GM21381 (cell line): ENCODE results near the gene HELQ.
A peak's percentile ranks its signal among the peaks of the same experiment; 100 is the strongest.
"Not testable (repeated sequence)": the region's sequence is repeated elsewhere in the genome, so short reads cannot be mapped to it uniquely, and the experiment has no call there.

ENCODE experiments used
- ATAC-seq: cut with Tn5 transposase; IDR thresholded peaks from one replicate; pipeline ENCODE4 v1.9.1; 2021; ENCODE audit warnings: mild to moderate bottlenecking, moderate library complexity; ENCODE audit not compliant: unreplicated experiment

The HELQ gene, protein sequence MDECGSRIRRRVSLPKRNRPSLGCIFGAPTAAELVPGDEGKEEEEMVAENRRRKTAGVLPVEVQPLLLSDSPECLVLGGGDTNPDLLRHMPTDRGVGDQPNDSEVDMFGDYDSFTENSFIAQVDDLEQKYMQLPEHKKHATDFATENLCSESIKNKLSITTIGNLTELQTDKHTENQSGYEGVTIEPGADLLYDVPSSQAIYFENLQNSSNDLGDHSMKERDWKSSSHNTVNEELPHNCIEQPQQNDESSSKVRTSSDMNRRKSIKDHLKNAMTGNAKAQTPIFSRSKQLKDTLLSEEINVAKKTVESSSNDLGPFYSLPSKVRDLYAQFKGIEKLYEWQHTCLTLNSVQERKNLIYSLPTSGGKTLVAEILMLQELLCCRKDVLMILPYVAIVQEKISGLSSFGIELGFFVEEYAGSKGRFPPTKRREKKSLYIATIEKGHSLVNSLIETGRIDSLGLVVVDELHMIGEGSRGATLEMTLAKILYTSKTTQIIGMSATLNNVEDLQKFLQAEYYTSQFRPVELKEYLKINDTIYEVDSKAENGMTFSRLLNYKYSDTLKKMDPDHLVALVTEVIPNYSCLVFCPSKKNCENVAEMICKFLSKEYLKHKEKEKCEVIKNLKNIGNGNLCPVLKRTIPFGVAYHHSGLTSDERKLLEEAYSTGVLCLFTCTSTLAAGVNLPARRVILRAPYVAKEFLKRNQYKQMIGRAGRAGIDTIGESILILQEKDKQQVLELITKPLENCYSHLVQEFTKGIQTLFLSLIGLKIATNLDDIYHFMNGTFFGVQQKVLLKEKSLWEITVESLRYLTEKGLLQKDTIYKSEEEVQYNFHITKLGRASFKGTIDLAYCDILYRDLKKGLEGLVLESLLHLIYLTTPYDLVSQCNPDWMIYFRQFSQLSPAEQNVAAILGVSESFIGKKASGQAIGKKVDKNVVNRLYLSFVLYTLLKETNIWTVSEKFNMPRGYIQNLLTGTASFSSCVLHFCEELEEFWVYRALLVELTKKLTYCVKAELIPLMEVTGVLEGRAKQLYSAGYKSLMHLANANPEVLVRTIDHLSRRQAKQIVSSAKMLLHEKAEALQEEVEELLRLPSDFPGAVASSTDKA

GRCh38 chr4:83455281-83456183 is at the start of gene HELQ, which contains the start of gene MRPS18C:
TSS of gene HELQ (minus strand) at chr4:83455823. CDS start at chr4:83455693, 130 bp downstream.
TSS of gene MRPS18C (plus strand) at chr4:83456058. CDS start at chr4:83456078, 20 bp downstream.
- ATAC-seq: peak; percentile 95

GRCh38 chr4:83504996-83505395 is 49.4 kb upstream of the HELQ start:
- ATAC-seq: no peak

DNA sequence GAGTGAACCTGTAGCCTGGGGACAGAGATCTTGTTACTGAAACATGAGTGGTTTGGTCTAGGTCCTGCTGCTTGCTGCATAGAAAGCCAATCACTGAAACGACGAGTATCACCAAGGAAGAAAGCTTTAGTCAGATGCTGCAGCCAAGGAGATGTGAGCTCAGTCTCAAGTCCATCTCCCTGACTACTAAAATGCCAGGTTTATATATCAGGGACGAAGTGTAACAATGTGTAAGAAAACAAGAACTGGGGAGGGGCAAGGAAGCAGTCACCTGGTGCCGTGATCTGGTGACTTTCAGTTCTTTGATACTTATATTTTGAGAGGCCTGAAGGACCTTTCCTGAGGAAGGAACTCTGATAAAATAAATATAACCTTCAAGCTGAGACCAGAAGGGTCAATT is 48.9 kb upstream of the HELQ start:
- ATAC-seq: no peak

- no peak for ATAC-seq
Measured at GRCh38 chr4:83503974-83504373, 48.4 kb upstream of the HELQ start.

DNA sequence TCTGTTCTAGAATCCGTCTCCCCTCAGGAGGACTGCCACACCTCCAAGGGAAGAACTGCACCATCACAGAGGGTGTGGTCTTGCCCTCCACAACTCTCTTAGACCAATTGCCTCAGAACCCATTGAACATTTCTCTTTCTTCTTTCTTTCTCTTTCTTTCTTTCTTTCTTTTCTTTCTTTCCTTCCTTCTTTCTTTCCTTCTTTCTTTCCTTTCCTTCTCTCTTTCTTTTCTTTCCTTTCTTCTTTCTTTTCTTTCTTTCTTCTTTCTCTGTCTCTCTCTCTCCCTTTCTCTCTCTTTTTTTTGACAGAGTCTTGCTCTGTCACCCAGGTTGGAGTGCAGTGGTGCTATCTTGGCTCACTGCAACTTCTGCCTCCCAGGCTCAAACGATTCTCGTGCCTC is 46.0 kb upstream of the HELQ start:
- not testable (repeated sequence) for ATAC-seq

- ATAC-seq: no peak
Measured at GRCh38 chr4:83498187-83498586, 42.6 kb upstream of the HELQ start.

DNA sequence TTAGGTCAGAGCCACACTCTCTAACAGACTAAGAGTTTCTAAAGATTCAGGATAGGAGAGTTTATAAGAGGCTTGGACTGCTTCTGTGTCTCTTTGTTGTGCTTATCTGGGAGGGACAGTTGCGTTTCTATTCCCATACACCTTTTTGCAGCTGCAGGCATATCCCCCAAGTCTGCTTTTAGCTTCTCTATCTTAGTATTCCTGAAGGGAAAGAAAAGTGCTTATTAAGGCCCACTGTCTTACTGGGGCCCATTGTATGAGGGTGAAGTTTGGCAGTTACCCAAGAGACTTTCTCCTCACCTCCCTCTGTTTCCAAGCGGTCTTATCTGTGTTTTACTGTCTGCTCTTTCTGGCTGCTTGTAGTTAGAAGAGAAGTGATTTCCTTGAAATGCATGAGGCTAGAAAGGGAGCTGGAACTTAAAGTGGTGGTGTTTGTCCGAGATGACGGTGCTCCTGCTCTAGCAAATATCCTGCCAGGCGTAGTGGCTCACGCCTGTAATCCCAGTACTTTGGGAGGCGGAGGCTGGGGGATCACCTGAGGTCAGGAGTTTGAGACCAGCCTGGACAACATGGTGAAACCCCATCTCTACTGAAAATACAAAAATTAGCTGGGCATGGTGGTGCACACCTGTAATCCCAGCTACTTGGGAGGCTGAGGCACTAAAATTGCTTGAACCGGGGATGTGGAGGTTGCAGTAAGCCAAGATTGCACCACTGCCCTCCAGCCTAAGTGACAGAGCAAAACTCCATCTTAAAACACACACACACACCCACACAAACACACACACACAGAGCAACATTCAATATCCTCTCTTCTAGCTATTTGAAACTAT is 40.7 kb upstream of the HELQ start:
- not testable (repeated sequence) for ATAC-seq

DNA sequence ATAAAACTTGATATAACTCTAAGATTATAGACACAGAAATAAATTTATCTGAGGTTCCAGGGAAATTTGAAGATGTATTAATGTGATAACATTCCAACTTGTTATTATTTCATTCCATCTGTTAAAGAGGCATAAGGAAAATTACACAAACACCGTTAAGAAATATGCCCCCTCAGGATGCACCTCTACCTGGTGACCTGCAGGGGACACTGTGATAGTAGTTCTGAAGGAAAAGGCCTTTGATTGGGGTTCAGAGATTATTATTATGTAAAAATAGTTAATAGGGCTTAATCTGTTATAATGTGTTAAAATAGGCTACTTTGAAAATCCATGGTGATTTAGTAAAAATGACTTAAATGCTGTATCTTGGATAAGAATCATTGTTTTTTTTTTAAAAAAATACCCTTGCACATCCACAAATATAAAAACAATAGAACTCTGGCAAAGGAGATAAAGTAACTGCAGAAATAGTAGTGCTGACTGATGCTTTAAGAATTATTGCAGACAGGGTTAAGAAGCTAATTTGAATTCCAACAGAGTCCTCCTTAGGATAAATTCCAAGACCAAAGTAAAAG is 35.3 kb upstream of the HELQ start:
- ATAC-seq: peak; percentile 63

DNA sequence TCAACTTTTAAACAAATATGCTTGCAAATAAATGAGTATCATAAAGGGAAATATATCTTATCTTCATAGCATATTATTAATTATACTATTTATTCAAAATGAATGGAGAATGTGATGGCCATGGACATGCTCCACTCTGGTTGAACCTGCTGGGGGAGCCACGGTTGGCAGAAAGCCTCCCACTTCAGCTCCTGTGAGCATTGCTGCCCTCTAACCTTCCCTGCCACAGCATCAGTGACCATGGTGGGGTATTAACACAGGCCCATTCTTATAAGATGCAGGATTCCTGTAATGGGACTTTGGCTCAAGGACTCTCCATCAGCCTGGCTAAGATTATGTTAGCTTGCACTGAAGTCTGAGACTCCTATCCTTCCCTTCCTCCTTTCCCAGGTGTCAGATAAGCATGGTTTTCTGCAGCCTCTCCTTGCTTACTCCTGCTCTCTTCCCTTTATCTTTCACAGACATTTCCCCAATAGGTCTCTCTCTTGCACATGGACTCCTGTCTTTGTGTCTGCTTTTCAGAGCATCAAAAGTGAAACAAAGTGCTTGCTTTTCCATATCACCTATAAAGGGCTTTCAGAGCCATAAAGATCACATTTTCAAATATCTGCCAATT is 34.2 kb upstream of the HELQ start:
- ATAC-seq: no peak

GRCh38 chr4:83486457-83487129 is 31.0 kb upstream of the HELQ start:
- ATAC-seq: no peak

GRCh38 chr4:83484500-83485461 is 29.2 kb upstream of the HELQ start, which contains the start of gene ABRAXAS1:
TSS of gene ABRAXAS1 (minus strand) at chr4:83485100. CDS start at chr4:83485072, 28 bp downstream.
- ATAC-seq: peak; percentile 96

DNA sequence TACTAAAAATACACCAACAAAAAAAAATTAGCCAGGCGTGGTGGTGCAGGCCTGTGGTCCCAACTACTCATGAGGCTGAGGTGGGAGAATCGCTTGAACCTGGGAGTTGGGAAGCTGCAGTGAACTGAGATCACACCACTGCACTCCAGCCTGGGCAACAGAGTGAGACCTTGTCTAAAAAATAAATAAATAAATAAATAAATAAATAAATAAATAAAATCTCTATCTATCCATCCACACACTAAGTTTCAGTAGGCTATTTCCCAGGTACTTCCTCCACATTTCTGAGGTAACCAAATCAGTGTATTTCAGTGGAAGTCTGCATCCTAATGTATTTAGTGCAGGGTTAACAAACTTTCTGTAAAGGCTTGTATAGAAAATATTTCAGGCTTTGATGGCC is 18.3 kb upstream of the HELQ start:
- no peak for ATAC-seq

DNA sequence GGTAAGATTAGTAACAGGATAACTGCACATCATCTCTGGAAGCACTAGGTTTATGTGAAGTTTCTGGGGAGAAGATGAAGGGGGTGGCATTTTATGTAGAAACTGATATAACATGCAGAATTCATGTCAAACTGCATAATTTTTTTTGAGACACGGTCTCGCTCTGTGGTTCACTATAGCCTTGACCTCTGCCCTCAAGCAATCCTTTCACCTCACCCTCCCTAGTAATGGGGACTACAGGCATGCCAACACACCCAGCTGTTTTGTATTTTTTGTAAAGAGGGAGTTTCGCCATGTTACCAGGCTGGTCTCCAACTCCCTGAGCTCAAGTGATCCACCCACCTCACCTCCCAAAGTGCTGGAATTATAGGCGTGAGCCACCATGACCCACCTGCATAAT is 17.8 kb upstream of the HELQ start:
- ATAC-seq: no peak

DNA sequence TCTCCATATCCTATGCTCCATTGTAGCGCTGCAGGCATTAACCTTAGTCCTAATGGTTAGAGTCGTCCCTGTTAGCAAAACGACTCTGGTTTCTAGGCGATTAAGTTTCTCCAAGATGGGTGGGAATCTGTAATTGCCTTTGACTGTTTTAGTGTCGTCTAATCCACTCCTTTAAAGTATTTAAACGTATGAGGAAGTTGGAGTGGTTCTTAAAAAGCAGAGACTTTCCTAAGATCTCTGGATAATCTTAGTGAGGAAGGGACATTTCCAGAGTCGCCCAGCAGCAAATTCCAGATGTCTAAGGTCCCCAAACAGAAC is 520 bp upstream of the HELQ start:
- no peak for ATAC-seq

GRCh38 chr4:83454686-83455085 is 937 bp downstream of the HELQ start:
- no peak for ATAC-seq

DNA sequence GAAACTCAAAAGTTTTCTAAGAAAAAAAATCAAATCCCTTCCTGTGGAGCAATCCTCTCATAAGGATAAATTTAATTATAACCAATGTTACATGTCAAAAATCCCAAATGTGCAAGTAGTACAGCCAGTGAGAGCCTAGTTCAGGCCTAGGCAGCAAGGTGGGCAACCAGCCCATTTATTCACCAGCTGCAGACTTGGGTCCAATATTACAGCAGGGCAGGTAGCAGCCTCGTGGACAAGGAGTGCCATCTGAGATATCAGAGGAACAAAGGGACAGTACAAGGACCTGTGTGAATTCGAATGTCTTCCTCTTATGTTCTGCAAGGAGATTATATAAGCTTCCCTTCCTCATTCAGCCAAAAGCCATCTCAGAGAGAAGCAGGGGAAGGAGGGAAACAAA is 6.6 kb downstream of the HELQ start:
- no peak for ATAC-seq

- ATAC-seq: no peak
Measured at GRCh38 chr4:83440899-83441298, 14.7 kb downstream of the HELQ start.
